HEK293 (cell line): ENCODE data around the gene BMP4.

Source experiments
- CTCF ChIA-PET: fragments of 350-600 bp; formaldehyde crosslinking; extraction: SDS; loops from one replicate; lab custom pipeline; 2021; ENCODE audit warnings: antibody characterized with exemption; lab: Yijun Ruan, JAX
- POLR2A ChIA-PET: fragments of 300-600 bp; formaldehyde crosslinking; extraction: SDS; loops from one replicate; lab custom pipeline; 2020; ENCODE audit warnings: antibody characterized with exemption, inconsistent platforms; lab: Yijun Ruan, JAX
- H3K27ac ChIP-seq: fragments of 200-500 bp; sonication (Bioruptor generic); 2 replicates; pipeline ENCODE4 v1.5.1; 2014; ENCODE audit warnings: low read depth, low read length, control low read depth, inconsistent platforms; ENCODE audit errors: extremely low read depth
- H3K36me3 ChIP-seq, 2 experiments: fragments of 200-500 bp in 1 of 2; sonication (Bioruptor generic) in 1 of 2; 1 replicate in 1 of 2; 2 replicates in 1 of 2; pipeline ENCODE4 v1.5.1; 2014 to 2017; ENCODE audit warnings: inconsistent platforms in 2 of 2, low read length in 2 of 2; ENCODE audit not compliant: control insufficient read depth in 2 of 2, insufficient read depth in 1 of 2
- H3K4me1 ChIP-seq: fragments of 200-500 bp; sonication (Bioruptor generic); 2 replicates; pipeline ENCODE4 v1.5.1; 2014; ENCODE audit warnings: mild to moderate bottlenecking, low read length, inconsistent platforms; ENCODE audit not compliant: control insufficient read depth, insufficient read depth
- H3K4me3 ChIP-seq: 2 replicates; pipeline ENCODE4 v1.5.1; 2011; ENCODE audit warnings: low read depth, mild to moderate bottlenecking, control low read depth, low read length, moderate library complexity
- H3K9me3 ChIP-seq: fragments of 200-500 bp; sonication (Bioruptor generic); 2 replicates; pipeline ENCODE4 v1.5.1; 2014; ENCODE audit warnings: low read depth, low read length, inconsistent platforms; ENCODE audit not compliant: control insufficient read depth, insufficient read depth
- HOXC10 ChIP-seq: sonication (generic); formaldehyde crosslinking; IDR thresholded peaks from 2 replicates; pipeline ENCODE4 v1.8.1; 2023; ENCODE audit warnings: mild to moderate bottlenecking, missing genetic modification reagents
- TCF7L2 ChIP-seq: IDR thresholded peaks from 2 replicates; pipeline ENCODE4 v1.6.1; 2011; ENCODE audit warnings: low read depth, mild to moderate bottlenecking, inconsistent platforms, low read length, moderate library complexity, borderline replicate concordance
- TRIM28 ChIP-seq: IDR thresholded peaks from 2 replicates; pipeline ENCODE4 v1.6.1; 2011; ENCODE audit warnings: low read length, control low read depth, borderline replicate concordance
- WT1 ChIP-seq: fragments of 450-650 bp; formaldehyde crosslinking; IDR thresholded peaks from 2 replicates; pipeline ENCODE4 v1.5.1; 2016; ENCODE audit warnings: missing biosample characterization, missing genetic modification characterization
- ZNF366 ChIP-seq: fragments of 450-650 bp; formaldehyde crosslinking; conservative IDR thresholded peaks from 2 replicates; pipeline ENCODE4 v1.5.1; 2016; ENCODE audit warnings: missing biosample characterization, missing genetic modification characterization
- ZNF521 ChIP-seq: fragments of 450-650 bp; formaldehyde crosslinking; IDR thresholded peaks from 2 replicates; pipeline ENCODE4 v1.5.1; 2017; ENCODE audit warnings: missing biosample characterization, mild to moderate bottlenecking, missing genetic modification characterization
- ZNF555 ChIP-seq: fragments of 450-650 bp; formaldehyde crosslinking; conservative IDR thresholded peaks from 2 replicates; pipeline ENCODE4 v1.5.1; 2017; ENCODE audit warnings: missing biosample characterization, mild to moderate bottlenecking, missing genetic modification characterization, inconsistent platforms
- ZNF623 ChIP-seq: fragments of 450-650 bp; formaldehyde crosslinking; IDR thresholded peaks from 2 replicates; pipeline ENCODE4 v1.5.1; 2016; ENCODE audit warnings: missing biosample characterization, missing genetic modification characterization
- ZNF658 ChIP-seq: fragments of 450-650 bp; formaldehyde crosslinking; IDR thresholded peaks from 2 replicates; pipeline ENCODE4; 2016; ENCODE audit warnings: missing biosample characterization, missing genetic modification characterization
- ZNF707 ChIP-seq: fragments of 450-650 bp; formaldehyde crosslinking; IDR thresholded peaks from 2 replicates; pipeline ENCODE4 v1.5.1; 2016; ENCODE audit warnings: missing biosample characterization, missing genetic modification characterization
- ZNF777 ChIP-seq: fragments of 450-650 bp; formaldehyde crosslinking; IDR thresholded peaks from 2 replicates; pipeline ENCODE4 v1.5.1; 2017; ENCODE audit warnings: missing biosample characterization, missing genetic modification characterization, borderline replicate concordance
- ZNF843 ChIP-seq: fragments of 450-650 bp; formaldehyde crosslinking; IDR thresholded peaks from 2 replicates; pipeline ENCODE4 v1.5.1; 2016; ENCODE audit warnings: missing biosample characterization, missing genetic modification characterization
- TF ChIP-seq, protein P1 (sequence below): fragments of 450-650 bp; formaldehyde crosslinking; IDR thresholded peaks from 2 replicates; pipeline ENCODE4 v1.5.1; 2016; ENCODE audit warnings: missing biosample characterization, missing genetic modification characterization
- TF ChIP-seq, protein P2 (sequence below): fragments of 450-650 bp; formaldehyde crosslinking; optimal IDR thresholded peaks from 2 replicates; pipeline ENCODE3; 2016; ENCODE audit warnings: missing biosample characterization, mild to moderate bottlenecking, missing genetic modification characterization
- TF ChIP-seq, protein P3 (sequence below): fragments of 450-650 bp; formaldehyde crosslinking; IDR thresholded peaks from 2 replicates; pipeline ENCODE4 v1.5.1; 2016; ENCODE audit warnings: missing biosample characterization, missing genetic modification characterization
- TF ChIP-seq, protein P4 (sequence below): fragments of 450-650 bp; formaldehyde crosslinking; IDR thresholded peaks from 2 replicates; pipeline ENCODE4 v1.5.1; 2016; ENCODE audit warnings: missing biosample characterization, missing genetic modification characterization
- TF ChIP-seq, protein P5 (sequence below): fragments of 450-650 bp; formaldehyde crosslinking; IDR thresholded peaks from 2 replicates; pipeline ENCODE4 v1.5.1; 2016; ENCODE audit warnings: missing biosample characterization, missing genetic modification characterization
- TF ChIP-seq, protein P6 (sequence below): fragments of 450-650 bp; formaldehyde crosslinking; IDR thresholded peaks from 2 replicates; pipeline ENCODE4 v1.5.1; 2017; ENCODE audit warnings: missing biosample characterization, missing genetic modification characterization
- TF ChIP-seq, protein P7 (sequence below): fragments of 450-650 bp; formaldehyde crosslinking; IDR thresholded peaks from 2 replicates; pipeline ENCODE4 v1.5.1; 2016; ENCODE audit warnings: missing biosample characterization, missing genetic modification characterization
- TF ChIP-seq, protein P8 (sequence below): fragments of 450-650 bp; formaldehyde crosslinking; IDR thresholded peaks from 2 replicates; pipeline ENCODE4 v1.5.1; 2016; ENCODE audit warnings: missing biosample characterization, missing genetic modification characterization, low read depth

The BMP4 gene

DNA sequence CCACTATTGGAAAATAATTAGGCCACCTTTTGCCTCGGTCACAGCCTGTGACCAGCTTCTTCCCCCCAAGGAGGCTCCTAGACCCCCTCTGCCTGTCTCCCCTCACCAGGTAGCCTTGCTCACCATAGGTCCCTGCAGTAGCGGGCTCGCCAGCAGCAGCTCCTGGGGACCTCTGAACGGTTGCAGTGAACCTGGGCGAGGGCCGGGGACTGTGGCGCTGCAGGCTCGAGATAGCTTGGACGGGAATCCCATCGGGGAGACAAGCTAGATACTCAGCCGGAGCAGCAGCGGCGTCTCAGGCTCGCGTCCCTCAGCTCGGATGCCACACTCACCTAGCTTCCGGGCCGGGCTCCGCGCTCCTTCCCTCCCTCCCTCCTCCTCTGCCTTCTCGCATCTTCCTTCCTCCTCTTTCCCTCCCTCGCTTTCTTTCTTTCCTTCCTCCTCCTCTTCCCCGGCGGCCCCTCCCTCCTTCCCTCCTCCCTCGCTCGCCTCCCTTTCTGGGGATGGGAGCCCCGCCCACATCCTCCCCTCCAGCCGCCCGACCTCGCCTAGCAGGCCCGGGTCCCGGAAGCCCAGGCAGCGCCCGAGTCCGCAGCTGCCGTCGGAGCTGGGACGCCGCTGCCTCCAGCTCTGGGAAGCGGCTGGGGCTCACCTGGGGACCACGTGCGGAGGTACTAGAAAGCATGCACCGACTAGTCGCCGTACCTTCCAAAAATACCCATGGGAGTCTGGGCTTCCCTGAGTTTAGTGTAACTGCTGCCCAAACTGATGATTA is at the start of gene BMP4 (continued):
- peak; percentile 93 for TF ChIP-seq ZNF366 (tag by site-specific recombination)
- TF ChIP-seq, protein P1, sequence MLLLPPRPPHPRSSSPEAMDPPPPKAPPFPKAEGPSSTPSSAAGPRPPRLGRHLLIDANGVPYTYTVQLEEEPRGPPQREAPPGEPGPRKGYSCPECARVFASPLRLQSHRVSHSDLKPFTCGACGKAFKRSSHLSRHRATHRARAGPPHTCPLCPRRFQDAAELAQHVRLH (tag by site-specific recombination) = no peak
- no peak for TF ChIP-seq ZNF521 (tag by site-specific recombination)
- TF ChIP-seq, protein P2, sequence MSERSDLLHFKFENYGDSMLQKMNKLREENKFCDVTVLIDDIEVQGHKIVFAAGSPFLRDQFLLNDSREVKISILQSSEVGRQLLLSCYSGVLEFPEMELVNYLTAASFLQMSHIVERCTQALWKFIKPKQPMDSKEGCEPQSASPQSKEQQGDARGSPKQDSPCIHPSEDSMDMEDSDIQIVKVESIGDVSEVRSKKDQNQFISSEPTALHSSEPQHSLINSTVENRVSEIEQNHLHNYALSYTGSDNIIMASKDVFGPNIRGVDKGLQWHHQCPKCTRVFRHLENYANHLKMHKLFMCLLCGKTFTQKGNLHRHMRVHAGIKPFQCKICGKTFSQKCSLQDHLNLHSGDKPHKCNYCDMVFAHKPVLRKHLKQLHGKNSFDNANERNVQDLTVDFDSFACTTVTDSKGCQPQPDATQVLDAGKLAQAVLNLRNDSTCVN (tag by site-specific recombination) = peak; percentile 32
- TF ChIP-seq ZNF777 (tag by site-specific recombination) = peak; percentile 48; the same call in 1 of the 2 replicates

DNA sequence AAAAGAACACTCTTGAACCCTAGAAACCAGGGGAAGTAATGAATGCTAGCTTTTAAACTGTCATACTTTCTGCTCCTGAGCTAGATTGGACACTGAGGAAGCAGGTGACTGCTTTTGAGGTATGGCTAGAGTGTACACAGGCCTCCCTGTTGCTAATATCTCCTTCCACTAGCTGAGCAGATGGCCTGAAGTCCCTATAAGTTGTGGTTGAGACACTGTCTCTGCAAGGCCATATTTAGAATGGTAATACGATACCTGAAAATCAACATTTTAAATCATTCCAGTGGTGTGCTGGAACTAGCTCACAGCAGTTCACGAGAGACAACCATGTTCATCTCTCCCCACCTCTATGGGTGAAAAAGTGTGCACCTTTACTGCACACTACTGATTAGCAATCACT is 46.4 kb upstream of the BMP4 start:
- ChIA-PET POLR2A (no interaction called here), CTCF (interaction anchor here (1.2 kb wide), 1 partner anchor 73 kb away, joined by 3 read pairs; no protein-coding TSS in a partner anchor)
- 0 out of 2 replicates have a peak, but pooled peaks cover 7% of the 10 kb centered on the region for H3K4me1 ChIP-seq
- no peaks in the 10 kb centered on the region for H3K36me3 ChIP-seq
- no peak overlapping the region for H3K27ac ChIP-seq
- H3K4me3 ChIP-seq = no peak overlapping the region
- H3K9me3 ChIP-seq = no peaks in the 10 kb centered on the region
- TF ChIP-seq ZNF623 (tag by site-specific recombination) (no peak), TRIM28 (no peak), ZNF521 (tag by site-specific recombination) (no peak), ZNF658 (tag by site-specific recombination) (no peak), ZNF555 (tag by site-specific recombination) (no peak), ZNF707 (tag by site-specific recombination) (no peak), ZNF366 (tag by site-specific recombination) (no peak), TCF7L2 (no peak), WT1 (tag by site-specific recombination) (no peak), HOXC10 (CRISPR knock-in tag) (no peak), ZNF843 (tag by site-specific recombination) (no peak)
- TF ChIP-seq, protein P3, sequence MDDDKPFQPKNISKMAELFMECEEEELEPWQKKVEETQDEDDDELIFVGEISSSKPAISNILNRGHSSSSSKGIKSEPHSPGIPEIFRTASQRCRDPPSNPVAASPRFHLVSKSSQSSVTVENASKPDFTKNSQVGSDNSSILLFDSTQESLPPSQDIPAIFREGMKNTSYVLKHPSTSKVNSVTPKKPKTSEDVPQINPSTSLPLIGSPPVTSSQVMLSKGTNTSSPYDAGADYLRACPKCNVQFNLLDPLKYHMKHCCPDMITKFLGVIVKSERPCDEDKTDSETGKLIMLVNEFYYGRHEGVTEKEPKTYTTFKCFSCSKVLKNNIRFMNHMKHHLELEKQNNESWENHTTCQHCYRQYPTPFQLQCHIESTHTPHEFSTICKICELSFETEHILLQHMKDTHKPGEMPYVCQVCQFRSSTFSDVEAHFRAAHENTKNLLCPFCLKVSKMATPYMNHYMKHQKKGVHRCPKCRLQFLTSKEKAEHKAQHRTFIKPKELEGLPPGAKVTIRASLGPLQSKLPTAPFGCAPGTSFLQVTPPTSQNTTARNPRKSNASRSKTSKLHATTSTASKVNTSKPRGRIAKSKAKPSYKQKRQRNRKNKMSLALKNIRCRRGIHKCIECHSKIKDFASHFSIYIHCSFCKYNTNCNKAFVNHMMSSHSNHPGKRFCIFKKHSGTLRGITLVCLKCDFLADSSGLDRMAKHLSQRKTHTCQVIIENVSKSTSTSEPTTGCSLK = no peak
- TF ChIP-seq, protein P4, sequence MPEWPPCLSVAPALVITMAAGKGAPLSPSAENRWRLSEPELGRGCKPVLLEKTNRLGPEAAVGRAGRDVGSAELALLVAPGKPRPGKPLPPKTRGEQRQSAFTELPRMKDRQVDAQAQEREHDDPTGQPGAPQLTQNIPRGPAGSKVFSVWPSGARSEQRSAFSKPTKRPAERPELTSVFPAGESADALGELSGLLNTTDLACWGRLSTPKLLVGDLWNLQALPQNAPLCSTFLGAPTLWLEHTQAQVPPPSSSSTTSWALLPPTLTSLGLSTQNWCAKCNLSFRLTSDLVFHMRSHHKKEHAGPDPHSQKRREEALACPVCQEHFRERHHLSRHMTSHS (tag by site-specific recombination) = no peak
- TF ChIP-seq, protein P5, sequence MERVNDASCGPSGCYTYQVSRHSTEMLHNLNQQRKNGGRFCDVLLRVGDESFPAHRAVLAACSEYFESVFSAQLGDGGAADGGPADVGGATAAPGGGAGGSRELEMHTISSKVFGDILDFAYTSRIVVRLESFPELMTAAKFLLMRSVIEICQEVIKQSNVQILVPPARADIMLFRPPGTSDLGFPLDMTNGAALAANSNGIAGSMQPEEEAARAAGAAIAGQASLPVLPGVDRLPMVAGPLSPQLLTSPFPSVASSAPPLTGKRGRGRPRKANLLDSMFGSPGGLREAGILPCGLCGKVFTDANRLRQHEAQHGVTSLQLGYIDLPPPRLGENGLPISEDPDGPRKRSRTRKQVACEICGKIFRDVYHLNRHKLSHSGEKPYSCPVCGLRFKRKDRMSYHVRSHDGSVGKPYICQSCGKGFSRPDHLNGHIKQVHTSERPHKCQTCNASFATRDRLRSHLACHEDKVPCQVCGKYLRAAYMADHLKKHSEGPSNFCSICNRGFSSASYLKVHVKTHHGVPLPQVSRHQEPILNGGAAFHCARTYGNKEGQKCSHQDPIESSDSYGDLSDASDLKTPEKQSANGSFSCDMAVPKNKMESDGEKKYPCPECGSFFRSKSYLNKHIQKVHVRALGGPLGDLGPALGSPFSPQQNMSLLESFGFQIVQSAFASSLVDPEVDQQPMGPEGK (tag by site-specific recombination) = no peak
- TF ChIP-seq, protein P6, sequence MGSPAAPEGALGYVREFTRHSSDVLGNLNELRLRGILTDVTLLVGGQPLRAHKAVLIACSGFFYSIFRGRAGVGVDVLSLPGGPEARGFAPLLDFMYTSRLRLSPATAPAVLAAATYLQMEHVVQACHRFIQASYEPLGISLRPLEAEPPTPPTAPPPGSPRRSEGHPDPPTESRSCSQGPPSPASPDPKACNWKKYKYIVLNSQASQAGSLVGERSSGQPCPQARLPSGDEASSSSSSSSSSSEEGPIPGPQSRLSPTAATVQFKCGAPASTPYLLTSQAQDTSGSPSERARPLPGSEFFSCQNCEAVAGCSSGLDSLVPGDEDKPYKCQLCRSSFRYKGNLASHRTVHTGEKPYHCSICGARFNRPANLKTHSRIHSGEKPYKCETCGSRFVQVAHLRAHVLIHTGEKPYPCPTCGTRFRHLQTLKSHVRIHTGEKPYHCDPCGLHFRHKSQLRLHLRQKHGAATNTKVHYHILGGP = no peak
- TF ChIP-seq, protein P7, sequence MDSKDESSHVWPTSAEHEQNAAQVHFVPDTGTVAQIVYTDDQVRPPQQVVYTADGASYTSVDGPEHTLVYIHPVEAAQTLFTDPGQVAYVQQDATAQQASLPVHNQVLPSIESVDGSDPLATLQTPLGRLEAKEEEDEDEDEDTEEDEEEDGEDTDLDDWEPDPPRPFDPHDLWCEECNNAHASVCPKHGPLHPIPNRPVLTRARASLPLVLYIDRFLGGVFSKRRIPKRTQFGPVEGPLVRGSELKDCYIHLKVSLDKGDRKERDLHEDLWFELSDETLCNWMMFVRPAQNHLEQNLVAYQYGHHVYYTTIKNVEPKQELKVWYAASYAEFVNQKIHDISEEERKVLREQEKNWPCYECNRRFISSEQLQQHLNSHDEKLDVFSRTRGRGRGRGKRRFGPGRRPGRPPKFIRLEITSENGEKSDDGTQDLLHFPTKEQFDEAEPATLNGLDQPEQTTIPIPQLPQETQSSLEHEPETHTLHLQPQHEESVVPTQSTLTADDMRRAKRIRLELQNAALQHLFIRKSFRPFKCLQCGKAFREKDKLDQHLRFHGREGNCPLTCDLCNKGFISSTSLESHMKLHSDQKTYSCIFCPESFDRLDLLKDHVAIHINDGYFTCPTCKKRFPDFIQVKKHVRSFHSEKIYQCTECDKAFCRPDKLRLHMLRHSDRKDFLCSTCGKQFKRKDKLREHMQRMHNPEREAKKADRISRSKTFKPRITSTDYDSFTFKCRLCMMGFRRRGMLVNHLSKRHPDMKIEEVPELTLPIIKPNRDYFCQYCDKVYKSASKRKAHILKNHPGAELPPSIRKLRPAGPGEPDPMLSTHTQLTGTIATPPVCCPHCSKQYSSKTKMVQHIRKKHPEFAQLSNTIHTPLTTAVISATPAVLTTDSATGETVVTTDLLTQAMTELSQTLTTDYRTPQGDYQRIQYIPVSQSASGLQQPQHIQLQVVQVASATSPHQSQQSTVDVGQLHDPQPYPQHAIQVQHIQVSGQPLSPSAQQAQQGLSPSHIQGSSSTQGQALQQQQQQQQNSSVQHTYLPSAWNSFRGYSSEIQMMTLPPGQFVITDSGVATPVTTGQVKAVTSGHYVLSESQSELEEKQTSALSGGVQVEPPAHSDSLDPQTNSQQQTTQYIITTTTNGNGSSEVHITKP (tag by site-specific recombination) = no peak
- TF ChIP-seq, protein P8, sequence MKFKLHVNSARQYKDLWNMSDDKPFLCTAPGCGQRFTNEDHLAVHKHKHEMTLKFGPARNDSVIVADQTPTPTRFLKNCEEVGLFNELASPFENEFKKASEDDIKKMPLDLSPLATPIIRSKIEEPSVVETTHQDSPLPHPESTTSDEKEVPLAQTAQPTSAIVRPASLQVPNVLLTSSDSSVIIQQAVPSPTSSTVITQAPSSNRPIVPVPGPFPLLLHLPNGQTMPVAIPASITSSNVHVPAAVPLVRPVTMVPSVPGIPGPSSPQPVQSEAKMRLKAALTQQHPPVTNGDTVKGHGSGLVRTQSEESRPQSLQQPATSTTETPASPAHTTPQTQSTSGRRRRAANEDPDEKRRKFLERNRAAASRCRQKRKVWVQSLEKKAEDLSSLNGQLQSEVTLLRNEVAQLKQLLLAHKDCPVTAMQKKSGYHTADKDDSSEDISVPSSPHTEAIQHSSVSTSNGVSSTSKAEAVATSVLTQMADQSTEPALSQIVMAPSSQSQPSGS (tag by site-specific recombination) = no peak
